Peyer's patch (tissue), 4 donors: ENCODE data around the gene CDH23. TPM values are rescaled to one million over a fixed set of nuclear protein-coding genes. Genes with fewer than 3 reads are reported as not detected.
A peak's percentile ranks its signal among the peaks of the same experiment; 100 is the strongest.

Experiments used
- DNase-seq, 3 donors: peaks; one replicate each; pipeline ENCODE4 v3.0.0-alpha.2; 2017 to 2019
- H3K27ac ChIP-seq, 4 donors: fragments of 200-600 bp; sonication (generic); one replicate each; pipeline ENCODE4 v1.5.1; 2016 to 2019
- H3K27me3 ChIP-seq, 2 donors: fragments of 200-600 bp; sonication (generic); one replicate each; pipeline ENCODE4 v1.5.1; 2019
- H3K36me3 ChIP-seq, 3 donors: fragments of 200-600 bp; sonication (generic); one replicate each; pipeline ENCODE4 v1.5.1; 2016 to 2019
- H3K4me1 ChIP-seq, 4 donors: fragments of 200-600 bp; sonication (generic); one replicate each; pipeline ENCODE4 v1.5.1; 2016 to 2019
- H3K4me3 ChIP-seq, 4 donors: fragments of 200-600 bp; sonication (generic); 1 replicate in 3 of 4; 2 replicates in 1 of 4; pipeline ENCODE4 v1.5.1; 2016 to 2019; ENCODE audit warnings: mild to moderate bottlenecking in 1 of 4
- H3K9me3 ChIP-seq, 4 donors: fragments of 200-600 bp; sonication (generic); one replicate each; pipeline ENCODE4 v1.5.1; 2016 to 2019; ENCODE audit warnings: mild to moderate bottlenecking in 1 of 4
- CTCF ChIP-seq, 6 experiments: fragments of 450-650 bp in 4 of 6; fragments of 200-600 bp in 2 of 6; sonication (generic) in 1 of 6; IDR thresholded peaks; one replicate each; pipeline ENCODE4 v1.5.1; 2017 to 2019; ENCODE audit warnings: antibody characterized with exemption in 6 of 6, mild to moderate bottlenecking in 3 of 6, moderate library complexity in 1 of 6
- POLR2A ChIP-seq, 2 donors: fragments of 450-650 bp; IDR thresholded peaks; one replicate each; pipeline ENCODE4 v1.5.1; 2017; ENCODE audit warnings: antibody characterized with exemption in 2 of 2, mild to moderate bottlenecking in 2 of 2, moderate library complexity in 2 of 2
- total RNA-seq, 4 donors: library from RNA; depleted of rRNA; stranded (reverse); fragments of >200 nt; gene quantifications; one replicate each; pipeline ENCODE4 v1.1.0, GENCODE V29; 2016

Gene CDH23
- total RNA-seq, 4 donors from 2014 or later: 3.2 to 9.9 (median 5.4) TPM

DNA sequence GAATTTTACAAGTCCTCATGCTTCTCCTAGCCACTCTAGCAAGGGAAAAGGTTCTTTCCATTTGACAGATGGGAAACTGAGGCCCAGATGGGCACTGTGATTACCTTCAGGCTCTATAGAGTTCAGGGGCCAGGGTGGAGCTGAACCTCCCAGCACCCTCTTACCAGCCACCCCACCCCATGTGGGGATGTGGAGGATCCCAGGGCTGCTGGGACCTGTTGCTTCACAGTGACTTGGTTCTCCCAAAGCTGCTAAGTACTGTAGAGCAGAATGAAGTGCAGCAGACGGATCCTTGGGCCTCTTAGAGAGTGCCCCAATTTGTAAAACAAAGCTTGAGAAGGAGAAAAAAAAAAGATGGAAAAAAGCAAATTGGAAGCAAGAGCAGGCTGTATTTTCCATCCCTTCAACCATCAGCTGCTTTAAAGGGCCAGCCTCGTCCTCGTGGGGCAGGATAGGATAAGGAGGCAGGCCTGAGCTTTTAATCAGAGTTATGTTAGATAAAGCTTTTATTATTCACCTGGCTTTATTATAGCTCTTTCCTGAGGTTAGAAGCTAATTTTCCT lies 147.0 kb downstream of the CDH23 start:
- Histone ChIP-seq H3K4me3 (no peak overlapping the region), H3K9me3 (no peaks in the 10 kb centered on the region), H3K36me3 (no peaks in the 10 kb centered on the region), H3K27ac (no peak overlapping the region), H3K4me1 (no peaks in the 10 kb centered on the region), H3K27me3 (no peaks in the 10 kb centered on the region)
- no peak for DNase-seq
- TF ChIP-seq CTCF (IDR thresholded peaks at IDR 0.05) (no peak), POLR2A (IDR thresholded peaks at IDR 0.05) (no peak)

GRCh38 chr10:71545001-71545400 lies 148.3 kb downstream of the CDH23 start:
- no peaks in the 10 kb centered on the region for H3K27me3 ChIP-seq
- no peaks in the 10 kb centered on the region for H3K4me1 ChIP-seq
- H3K9me3 ChIP-seq: no peaks in the 10 kb centered on the region
- no peak overlapping the region for H3K4me3 ChIP-seq
- no peak overlapping the region for H3K27ac ChIP-seq
- no peak for DNase-seq
- no peak for TF ChIP-seq POLR2A (IDR thresholded peaks at IDR 0.05)
- no peak for TF ChIP-seq CTCF (IDR thresholded peaks at IDR 0.05)
- H3K36me3 ChIP-seq: no peaks in the 10 kb centered on the region

- TF ChIP-seq CTCF (IDR thresholded peaks at IDR 0.05) (no peak), POLR2A (IDR thresholded peaks at IDR 0.05) (no peak)
- no peak overlapping the region for H3K4me3 ChIP-seq
- no peaks in the 10 kb centered on the region for H3K36me3 ChIP-seq
- no peaks in the 10 kb centered on the region for H3K4me1 ChIP-seq
- H3K27ac ChIP-seq: no peak overlapping the region
- no peaks in the 10 kb centered on the region for H3K9me3 ChIP-seq
- no peaks in the 10 kb centered on the region for H3K27me3 ChIP-seq
- no peak for DNase-seq
These were observed 149.5 kb downstream of the CDH23 start for GRCh38 chr10:71546220-71546619.

GRCh38 chr10:71547312-71547711 lies 150.6 kb downstream of the CDH23 start:
- H3K9me3 ChIP-seq: no peaks in the 10 kb centered on the region
- H3K27me3 ChIP-seq: no peaks in the 10 kb centered on the region
- no peaks in the 10 kb centered on the region for H3K36me3 ChIP-seq
- H3K4me1 ChIP-seq: no peaks in the 10 kb centered on the region
- TF ChIP-seq CTCF (IDR thresholded peaks at IDR 0.05): no peak
- no peak for TF ChIP-seq POLR2A (IDR thresholded peaks at IDR 0.05)
- no peak for DNase-seq
- H3K27ac ChIP-seq: no peak overlapping the region
- H3K4me3 ChIP-seq: no peak overlapping the region

- no peaks in the 10 kb centered on the region for H3K4me1 ChIP-seq
- DNase-seq: no peak
- H3K9me3 ChIP-seq: no peaks in the 10 kb centered on the region
- no peaks in the 10 kb centered on the region for H3K27me3 ChIP-seq
- TF ChIP-seq CTCF (IDR thresholded peaks at IDR 0.05): peak in 3 of 6 experiments; percentile 21 to 33 (median 33)
- no peak for TF ChIP-seq POLR2A (IDR thresholded peaks at IDR 0.05)
- H3K36me3 ChIP-seq: no peaks in the 10 kb centered on the region
- no peak overlapping the region for H3K4me3 ChIP-seq
- H3K27ac ChIP-seq: no peak overlapping the region
These were observed 151.4 kb downstream of the CDH23 start for GRCh38 chr10:71547876-71548846.
